Measurements from ENCODE around the gene HMCES.

HMCES gene

DNA sequence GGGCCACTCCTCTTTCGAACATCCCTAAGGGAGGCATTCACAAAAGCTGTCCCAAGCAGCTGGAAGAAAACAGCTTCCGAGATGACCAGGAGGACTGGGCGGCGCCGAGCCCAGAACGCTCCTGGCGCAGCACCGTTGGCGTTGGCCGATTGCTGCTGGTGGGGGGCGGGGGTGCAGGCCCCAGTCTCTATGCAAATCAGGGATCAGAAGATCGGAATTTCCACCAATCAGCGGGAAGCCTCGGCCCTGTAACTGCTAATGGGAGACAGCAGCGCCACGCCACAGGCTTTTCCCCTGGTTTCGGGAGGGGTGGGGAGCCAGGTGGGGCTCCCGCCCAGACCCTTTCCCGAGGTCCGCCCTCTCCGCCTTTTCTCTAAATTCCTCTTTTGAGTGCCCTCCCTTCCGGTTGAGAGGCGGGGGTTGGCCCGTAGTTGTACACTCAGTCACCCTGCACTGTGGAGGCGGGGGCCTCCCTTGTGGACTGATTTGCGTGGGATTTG lies 27.0 kb downstream of the HMCES start:
- peak; percentile 54 for DNase-seq

DNA sequence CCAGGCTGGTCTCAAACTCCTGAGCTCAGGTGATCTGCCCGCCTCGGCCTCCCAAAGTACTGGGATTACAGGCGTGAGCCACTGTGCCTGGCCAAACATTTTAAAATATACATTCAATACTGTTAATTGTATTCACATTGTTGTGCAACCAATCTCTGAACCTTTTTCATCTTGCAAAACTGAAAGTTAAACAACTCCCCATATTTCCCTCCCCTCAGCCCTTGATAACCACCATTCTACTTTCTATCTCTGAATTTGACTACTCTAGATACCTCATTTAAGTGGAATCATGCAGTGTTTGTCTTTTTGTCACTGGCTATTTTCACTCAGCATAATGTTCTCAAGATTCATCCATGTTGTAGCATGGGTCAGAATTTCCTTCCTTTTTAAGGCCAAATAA lies 30.0 kb downstream of the HMCES start:
- no peak for DNase-seq

DNA sequence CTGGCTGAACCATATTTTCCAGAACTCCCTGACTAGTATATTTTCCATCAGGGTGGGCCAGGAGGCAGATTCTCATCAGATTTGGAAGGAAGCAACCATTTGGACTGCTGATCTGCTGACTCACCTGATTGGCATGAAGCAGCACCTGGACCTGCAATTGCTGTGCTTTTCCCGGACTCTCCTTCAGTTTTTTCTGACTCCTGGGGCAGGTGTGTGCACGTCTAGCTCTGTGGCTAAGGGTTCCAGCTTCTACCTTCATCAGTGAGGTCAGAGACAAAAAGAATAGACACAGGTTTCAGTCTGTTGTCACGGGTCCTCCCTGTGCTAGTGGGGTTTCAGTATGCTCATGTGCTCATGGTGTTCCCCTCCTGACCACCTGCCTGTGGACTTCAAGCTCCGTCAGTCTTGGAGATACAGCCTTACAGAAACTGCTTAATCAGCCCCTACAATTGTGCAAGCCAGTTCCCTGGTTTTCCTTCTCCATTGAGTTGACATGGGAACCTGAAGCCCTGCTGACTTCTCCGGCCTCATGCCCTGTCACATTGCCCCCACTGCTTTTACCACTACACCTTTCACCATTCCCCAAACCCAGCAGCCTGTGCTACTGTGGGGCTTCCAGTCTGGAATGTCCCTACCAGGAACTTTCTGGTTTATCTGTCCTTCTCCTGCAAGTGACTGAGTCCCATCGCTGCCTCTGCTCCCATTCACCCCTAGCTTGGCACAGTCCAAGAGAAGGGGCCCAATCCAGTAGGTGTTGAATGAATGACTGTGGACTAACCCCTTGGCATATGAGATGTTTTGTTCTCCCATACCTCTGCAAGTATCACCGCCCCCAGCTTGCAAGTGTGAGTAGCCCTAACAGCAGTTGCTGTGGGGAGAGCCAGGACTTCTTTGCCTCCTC lies 31.7 kb downstream of the HMCES start:
- DNase-seq, result no peak

DNA sequence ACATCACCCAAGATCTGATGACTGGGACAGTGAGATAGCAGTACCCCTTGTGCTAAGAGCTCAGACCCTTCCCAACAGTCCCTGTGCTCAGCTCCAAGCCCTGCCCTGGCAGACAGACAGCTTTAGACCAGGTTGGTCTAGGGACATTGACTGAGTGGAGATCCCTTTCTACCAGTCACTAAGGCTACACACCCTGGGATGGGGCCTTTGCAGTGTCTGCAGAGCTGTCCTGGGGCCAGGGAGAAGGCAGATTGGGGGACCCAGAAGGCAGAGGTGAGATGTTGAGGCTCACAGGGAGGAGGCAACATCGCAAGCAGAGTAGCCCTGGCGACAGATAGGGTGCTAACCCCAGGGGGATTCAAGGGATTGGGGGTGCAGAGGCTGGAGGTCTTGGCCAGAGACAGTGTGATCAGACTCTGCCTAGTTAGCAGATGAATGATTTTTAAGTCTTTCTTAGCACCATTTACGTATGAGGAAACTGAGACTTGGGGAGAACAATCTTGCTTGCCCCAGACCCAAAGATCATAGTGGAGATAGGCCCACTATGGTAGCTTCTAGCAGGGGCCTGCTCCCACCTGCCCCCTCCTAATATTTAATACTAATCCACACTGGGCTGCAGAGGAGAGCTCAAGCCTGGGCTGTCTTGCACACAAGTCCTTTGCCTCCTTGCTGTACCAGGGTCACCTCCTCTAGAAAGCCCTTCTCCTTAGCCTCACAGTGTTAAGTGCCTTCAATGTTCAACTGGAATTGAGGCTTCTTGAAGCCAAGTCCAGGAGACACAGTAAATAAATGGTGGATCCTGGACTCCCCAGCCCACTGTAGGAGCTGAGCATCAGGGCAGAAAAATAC lies 32.6 kb downstream of the HMCES start:
- DNase-seq, result no peak

DNA sequence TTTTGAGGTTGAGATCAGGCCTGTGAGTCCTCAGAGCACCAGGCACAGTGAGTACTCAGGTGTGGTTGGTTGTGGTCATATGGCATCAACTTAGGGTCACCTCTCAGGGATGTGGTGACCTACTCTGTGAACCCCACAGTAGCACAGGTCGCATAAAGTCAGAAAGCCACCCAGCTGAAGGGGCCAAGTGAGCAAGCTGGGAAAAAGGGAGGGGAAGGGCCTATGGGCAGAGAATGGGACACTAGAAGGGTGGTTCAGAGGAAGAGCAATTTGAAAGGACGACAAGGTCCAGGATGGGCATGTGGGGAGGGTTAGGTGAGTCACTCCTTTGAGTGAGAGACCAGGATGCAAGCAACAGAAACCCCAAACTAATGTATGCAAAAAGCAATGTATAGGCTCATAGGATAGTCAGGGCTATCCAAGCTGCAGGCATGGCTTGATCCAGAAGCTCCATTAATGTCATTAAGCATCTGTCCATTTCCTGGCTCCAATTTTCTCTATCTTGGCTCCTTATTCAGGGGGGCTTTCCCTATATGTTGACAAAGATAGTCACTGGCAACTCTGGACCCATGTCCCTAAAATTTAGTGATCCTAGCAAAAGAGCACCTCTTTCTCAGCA lies 33.5 kb downstream of the HMCES start:
- DNase-seq, result no peak

DNA sequence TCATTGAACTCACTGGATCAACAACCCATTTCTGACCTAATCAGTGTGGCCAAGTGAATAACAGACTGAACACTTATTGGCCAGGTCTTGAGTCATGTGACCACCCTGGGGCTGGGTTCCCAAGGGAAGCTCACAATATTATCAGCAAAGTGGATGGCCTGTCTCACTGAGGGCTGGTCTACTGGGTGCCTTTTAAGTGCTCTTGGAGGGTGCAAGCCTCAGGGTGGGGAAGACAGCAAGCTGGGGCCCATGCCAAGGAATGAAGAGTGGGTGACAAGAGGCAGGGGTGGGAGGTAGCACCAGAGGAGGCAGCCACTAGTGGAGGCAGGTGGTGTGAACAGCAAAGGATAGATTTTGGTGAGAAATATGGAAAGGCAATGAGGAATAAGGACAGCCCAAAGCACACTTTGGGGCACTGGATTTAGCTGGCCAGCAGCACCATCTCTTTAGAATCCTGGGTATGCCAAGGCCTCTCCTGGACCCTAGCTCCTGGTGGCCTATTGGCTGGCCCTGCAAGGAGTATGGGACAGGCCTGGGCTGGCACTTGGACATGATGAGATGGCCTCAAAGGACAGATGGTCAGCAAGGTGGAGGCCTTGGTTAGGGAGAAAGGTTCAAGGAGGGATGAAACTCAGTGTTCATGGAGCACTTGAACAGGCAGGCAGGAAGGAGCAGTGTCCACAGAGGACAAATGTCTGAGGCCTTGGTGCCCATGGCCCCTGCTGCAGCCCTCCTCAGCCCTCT lies 34.2 kb downstream of the HMCES start:
- no peak for DNase-seq

DNA sequence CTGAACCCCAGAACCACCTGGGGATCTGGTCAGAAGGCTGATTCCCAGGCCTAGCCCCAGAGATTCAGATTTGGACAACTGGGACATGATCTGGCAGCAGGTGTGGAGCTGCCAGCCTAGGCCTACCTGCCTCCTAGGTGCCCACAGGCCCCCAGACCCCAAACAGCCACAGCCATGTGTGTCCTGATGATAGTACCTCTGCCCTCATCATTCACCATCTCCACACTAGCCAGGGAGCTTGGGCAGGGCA lies 34.7 kb downstream of the HMCES start:
- no peak for DNase-seq

DNA sequence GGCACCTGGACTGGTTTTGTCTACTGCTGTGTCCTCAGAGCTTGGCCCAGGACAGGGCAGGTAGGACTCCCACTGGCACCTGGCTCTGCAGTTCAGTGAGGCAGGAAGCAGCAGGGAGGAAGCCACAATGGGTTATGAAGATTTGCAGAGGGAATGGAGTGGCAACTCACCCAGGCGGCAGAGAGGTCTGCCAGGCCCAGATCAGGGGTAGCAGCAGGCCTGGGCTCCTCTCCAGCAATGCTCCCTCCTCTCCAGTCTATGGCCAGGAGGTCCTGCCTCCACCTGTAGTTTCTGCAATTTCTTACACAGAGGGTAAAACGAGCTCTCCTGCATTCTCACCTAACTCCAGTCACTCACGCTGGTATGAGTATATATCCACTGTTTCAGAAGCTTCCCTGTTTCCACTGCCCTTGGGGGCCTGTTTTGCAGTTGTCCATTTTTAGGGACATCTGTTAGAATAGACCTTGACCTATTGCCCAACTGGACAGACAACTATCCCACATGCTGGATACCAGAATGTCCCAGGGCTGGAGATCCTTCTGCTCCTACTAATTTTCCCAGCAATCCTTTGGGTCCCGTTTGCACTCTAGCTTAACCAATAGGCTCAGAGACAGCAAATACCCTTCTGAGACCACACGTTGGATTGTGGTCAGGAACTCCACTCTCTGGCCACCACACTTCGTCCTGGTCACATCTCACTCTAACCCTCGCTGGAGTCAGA lies 35.2 kb downstream of the HMCES start:
- no peak for DNase-seq

DNA sequence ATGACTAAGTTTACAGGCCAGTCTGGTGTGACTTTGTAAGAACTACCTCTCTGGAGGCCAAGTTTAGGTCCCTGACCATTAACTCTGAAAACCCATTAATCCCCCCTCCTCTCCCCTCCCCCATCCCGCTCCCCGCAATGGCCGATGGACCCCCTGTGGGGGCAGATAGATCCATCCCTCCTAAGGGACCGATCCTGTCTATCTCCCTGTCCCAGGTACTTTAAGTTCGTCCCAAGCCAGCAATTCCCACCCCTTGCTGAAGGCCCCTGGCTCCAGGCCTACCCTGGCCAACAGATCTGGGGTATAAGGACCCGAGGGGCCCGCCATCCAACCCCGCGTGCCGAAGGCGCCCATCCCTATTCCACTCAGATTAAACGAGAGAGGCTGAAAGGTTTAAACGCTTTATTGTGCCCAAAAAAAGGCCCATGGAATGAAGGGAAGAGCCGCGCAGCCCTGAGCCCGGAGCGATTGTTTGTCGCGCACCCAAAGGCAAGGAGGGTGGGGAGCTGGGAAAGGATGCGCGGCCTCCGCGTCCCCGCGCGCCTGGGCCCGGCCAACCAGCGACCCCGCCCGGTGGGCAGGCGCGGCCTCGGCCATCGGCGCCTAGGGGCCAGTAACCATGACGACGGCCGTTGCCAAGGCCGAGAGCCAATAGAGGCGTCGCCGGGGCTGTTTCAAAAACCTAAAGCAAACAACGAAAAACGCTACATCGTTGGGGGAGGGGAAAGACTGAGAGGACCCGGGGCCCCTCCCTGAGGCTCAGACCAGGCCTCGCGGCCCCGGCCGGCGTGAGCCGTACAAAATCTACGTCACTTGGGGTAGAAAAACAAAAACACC lies 35.9 kb downstream of the HMCES start:
- DNase-seq, result peak; percentile 77

DNA sequence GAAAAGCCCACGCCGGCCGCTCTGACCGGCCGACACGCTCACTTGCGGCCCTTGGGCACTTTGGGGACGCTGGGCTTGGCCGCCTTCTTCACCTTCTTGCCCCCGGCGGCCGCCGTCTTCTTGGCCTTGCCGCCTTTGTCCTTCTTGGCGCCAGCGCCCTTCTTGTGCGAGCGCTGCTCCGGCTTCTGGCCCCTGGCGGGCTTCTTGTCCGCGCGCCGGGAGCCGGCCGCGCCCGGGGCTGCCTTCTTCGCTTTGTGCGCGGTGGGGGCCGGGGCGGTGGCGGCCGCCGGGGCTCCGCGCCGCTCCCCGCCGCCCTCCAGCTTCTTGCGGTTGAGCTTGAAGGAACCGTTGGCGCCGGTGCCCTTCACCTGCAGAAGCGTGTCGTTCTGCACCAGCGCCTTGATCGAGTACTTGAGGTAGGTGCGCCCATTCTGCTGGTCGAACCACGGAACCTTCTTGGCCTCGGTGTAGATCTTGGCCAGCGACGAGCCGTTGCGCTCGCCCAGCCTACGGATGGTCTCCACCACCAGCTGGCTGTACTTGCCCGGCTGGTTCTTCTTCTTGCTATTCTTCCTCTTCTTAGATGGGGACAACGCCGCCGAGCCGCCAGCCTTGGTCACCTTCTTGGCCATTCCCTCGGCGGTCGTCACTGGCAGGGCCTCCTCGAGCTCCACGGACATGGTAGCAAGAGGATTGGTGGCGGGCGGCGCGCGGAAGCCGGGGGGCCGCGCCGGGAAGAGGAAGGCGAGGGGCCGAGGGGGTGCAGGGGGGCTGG lies 36.7 kb downstream of the HMCES start:
- peak; percentile 45 for DNase-seq

DNA sequence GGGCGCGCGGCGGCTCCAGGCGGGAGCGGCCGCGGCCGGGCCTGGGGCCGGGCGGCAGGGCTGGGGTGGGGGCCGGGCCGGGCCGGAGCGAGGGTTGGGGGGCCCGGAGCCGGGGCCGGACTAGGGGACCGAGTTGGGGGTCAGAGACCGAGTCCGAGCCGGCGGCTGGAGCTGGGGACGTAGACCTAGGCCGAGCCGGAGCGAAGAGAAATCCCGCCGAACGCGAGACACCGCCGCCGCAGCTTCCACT lies 37.3 kb downstream of the HMCES start:
- DNase-seq, result no peak

DNA sequence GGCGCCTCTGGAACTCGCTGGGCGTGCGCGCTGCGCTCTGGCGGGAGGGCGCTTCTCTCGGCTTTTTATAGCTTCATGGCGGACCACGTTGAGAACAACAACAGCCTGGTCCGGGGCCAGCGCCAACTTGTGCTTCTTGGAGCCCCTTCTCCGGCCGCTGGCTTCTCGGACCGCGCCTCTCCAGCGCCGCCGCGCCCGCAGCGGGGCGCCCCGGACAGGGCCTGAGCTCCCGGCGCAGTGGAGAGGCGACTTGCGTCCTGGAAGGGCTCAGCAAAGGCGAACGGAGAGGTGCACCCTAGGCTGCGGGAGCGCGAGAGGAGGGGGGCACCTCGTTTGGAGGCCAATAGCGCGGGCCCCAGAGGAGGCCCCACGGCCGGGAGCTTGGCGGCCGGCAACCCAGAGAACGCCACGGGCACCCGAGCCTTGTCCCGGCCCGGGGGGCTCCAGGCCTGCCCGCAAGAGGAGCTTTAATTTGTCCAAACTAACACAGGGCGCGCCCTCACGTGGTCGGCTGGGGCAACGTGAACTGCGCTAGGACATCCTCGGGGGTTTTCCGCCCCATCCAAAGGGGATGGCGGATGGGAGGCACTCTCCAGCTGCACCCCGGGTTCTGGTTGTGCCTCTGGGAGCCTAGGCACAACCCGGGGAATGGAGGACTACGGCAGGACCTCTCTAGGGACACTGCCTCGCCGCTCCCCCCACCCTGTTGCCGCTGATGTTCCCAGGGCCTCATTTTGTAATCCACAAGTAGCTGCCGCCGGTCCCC lies 37.8 kb downstream of the HMCES start:
- peak; percentile 82 for DNase-seq

DNA sequence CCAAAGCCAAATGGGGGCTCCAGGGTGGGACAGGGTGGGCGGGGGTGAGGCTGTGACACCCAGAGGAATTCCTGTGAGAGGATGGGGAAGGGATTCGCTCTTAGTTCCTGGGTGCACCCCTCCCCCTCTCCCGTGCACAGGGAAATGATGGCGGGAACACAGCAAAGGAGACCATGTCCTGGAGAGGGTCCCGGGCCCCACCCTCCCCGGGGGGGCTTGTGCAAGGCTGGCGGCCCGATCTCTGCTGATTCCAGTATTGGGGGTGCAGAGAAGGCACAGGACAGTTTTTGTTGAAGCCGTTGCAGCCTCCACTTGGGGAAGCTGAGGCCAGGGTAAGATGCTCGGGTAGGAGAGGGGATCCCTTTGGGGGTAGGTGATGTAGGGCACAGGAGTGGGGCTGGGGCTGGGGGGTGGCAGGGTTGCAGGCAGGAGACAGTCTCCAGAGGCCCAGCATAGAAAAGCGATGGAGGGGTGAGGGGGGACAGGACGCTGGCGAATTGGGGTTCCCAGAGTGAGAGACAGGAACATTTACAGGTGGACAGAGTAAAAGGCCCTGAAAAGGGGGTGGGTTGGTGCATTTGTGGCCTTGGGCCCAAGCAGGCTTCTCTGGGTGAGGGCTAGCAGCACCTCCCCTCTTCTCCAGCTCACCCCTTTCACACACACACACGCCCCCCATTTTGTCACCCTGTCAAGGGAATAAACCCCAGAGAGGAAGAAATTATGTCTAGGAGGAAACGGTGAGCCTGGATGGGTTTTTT lies 38.5 kb downstream of the HMCES start:
- no peak for DNase-seq

DNA sequence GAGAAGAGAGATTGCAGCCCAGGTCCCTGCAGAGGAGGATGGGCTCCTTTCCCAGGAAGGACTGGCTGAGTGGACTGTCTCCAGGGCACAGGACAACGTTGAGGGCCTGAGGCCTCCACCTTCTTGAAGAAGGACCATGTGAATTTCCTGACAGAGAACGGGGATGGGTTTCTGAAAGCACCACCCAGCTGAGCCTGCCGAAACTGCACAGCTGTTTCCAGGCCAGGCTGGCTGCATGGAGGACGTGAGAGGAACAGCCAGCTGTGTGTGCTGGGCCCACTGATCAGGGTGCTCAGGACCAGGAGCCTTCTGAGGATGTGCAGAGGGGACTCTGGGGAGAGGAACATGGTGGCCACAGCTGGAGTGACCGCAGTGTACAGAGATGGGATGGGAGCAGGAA lies 39.2 kb downstream of the HMCES start:
- DNase-seq, result no peak

DNA sequence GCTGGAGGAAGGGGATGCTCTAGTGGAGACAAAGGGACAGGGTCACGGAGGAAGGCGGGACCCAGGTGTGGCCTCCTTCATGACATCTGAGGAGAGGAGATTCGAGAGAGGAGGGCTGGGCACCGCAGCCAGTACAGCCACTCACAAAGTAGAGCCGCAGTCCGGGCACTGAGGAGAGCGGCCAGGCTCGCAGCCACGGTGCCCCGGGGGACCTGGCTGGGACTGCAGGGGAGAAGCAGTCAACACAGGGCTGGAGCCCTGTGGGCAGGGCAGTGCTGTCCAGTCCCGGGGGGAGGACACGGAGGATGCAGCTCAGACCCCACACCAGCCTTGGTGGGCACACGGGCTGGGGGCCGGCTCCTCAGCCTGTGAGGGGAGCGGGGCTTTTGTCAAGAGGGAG lies 40.3 kb downstream of the HMCES start:
- no peak for DNase-seq

DNA sequence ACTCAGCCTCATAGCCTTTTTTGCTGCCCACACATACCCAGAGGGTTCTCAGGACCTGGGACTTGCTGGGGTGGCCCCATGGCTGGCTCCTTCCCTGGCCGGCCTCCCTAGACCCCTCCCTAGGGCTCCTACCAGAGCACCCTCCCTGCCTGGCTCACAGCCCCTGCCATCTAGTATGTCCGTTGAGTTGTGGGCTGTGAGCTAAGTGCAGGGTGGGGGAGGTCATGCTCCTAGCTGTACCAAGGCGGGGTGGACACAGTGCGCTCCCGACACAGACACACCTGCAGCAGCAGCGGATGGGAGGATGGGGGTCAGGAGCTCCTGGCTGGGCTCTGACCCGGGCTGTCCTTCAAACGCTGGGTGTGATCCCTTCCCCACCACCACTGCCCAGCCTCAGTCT lies 41.6 kb downstream of the HMCES start:
- DNase-seq, result no peak

DNA sequence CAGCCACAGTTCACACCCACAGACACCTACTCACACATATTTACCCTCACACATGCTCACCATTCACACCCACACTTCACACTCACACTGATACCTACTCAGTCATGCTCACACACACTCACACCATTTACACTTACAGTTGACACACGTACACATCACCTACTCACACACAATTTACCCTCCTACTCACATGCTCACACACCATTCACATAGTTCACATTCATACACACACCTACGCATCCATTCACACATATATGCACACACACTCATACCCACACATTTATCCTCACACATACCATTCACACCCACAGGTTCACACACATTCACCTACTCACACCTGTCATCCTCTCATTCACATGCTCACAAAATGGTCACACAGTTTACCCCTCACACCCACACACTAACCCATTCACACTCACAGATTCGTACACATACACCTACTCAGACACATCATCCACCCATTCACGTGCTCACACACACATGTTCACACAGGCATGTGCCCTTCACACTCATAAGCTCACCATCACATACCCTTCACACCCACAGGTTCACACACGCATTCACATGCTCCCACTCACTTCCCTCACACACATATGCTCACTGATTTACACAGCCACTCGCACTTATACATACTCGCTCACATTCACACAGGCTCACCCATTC lies 42.3 kb downstream of the HMCES start:
- DNase-seq, result no peak

DNA sequence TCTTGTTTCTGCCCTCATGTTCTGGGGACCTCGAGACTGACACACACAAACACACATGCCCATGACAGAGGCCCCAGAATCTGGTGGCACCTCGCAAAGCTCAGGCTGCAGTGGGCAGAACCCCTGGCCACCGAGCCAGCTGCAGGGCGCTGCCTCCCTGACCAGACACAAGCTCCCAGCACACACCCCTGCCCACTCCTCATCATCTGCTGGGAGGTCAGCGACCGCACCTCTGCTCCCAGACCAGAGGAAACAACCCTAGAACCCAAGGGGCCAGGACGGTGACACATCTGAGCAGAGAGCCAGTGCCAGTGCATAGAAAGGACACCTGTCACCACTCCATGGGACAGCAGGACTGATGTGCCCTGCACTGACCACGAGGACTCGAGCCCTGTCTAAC lies 43.2 kb downstream of the HMCES start:
- no peak for DNase-seq
